GM23248 (cell line): ENCODE results near the gene PLCB1.

Experiments used
- EZH2 ChIP-seq: fragments of 200-600 bp; sonication (generic); IDR thresholded peaks from 2 replicates; pipeline ENCODE4 v1.6.1; 2018; ENCODE audit warnings: antibody characterized with exemption, mild to moderate bottlenecking; ENCODE audit not compliant: insufficient read depth, poor library complexity, severe bottlenecking
- EZH2phosphoT487 ChIP-seq: fragments of 200-600 bp; sonication (generic); IDR thresholded peaks from 2 replicates; pipeline ENCODE4 v1.6.1; 2018; ENCODE audit warnings: antibody characterized with exemption, moderate library complexity, mild to moderate bottlenecking, low read depth; ENCODE audit not compliant: insufficient read depth

DNA sequence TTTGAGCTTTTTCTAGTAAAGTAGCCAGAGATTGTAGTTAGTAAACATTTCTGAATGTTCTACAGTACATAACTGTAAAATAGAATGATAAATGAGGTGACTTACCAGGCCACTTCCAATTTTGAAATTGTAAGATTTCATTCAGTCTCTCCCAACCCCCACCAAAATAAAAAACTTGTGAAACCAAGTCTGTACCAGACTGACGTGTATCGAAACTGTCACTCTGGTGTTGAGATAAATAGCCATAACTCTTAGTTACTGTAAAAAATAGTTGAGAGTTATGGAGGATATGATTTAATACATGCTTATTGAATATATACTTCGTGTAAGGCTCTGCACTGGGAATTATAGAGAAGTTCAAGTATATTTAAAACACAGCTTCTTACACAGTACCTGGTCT is 455.7 kb downstream of the PLCB1 start:
- TF ChIP-seq EZH2 (no peak), EZH2phosphoT487 (no peak)
